DMS114 treated with DMSO at 0.1 percent for 48 hours (cell line): ENCODE data around the gene DNMT3A.

Source experiments
- DNase-seq: peaks from one replicate; lab custom pipeline; 2025; ENCODE audit not compliant: unreplicated experiment; lab: John Stamatoyannopoulos, UW

The DNMT3A gene

DNA sequence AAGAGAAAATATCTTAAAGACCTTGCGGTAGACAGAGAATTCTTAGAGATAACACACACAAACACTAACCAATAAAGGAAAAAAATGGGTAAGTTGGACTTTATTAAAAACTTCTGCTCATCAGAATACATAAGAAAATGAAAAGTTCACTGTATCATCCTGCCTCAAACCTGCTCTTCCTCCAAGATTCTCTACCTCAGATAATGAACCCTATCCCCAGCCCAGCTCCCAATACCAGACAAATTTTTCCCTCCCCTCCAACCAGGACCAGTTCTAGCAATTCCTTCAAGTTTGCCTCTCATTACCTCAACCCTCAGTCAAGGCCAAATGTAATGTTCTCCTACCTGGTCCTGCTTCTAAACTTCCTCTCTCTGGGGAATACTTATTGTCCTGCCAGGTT is 79.4 kb downstream of the DNMT3A start:
- no peak for DNase-seq

DNA sequence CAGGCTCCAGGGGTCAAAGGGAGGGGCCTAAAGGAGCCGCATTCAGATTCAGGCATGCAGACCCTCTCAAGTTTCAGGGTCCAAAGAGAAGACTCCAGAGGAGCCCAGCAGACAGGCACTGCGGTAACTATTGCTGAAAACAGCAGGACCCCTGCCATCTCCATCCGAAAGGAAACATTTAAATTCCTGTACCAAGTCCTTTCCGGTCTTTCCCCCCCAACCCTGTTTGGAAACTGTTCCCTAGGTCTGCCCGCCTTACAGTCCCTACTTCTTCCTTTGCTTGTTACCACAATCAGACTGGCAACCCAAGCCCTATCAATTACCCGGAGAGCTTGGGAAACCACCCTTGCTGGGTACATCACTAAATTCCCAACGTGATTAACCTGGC is 82.0 kb downstream of the DNMT3A start:
- DNase-seq, result no peak

- DNase-seq, result no peak
Observed at GRCh38 chr2:25258847-25259736, 82.6 kb downstream of the DNMT3A start.

DNA sequence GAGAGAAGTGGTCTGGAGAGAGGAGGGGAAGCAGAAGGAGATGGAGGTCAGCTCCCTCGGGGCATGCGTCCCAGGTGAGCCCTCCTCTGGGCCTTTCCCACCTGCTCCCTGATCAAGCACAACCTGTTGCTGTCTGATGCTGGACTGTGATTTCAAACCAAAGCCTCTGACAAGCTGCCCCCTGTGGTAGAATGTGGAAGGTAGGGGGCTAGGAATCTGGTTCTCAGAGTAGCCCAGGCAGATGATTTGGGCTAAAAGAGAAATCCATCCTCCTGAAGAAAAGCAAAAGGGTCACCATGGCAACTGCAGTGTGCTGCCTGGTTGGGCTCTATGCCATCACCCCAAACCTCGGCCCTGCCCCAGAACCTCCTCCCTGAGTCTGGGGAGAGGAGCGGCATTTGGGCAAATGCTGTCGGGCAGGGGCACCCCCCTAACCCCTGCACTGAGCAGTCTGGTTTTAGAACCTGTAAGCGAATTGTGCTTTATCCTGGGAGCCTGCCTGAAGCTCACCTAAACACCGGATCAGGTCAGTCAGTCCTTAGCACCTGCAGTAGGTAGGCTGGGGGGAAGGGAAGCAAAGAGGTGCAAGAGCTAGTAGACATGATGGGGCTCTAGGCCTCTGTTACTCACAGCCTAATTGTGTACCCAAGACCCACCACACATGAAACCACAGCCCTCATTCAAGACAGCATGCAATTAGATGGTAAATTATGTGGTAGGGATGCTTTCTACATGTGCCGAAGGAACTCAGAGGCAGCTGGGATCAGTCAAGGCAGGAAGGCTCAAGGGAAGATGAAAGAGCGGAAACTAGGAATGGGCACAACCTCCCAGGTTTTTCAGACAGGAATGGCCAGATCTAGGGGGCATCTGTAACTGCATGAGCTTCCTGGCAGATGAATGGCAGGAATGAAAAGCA is 83.5 kb downstream of the DNMT3A start:
- DNase-seq, result no peak

DNA sequence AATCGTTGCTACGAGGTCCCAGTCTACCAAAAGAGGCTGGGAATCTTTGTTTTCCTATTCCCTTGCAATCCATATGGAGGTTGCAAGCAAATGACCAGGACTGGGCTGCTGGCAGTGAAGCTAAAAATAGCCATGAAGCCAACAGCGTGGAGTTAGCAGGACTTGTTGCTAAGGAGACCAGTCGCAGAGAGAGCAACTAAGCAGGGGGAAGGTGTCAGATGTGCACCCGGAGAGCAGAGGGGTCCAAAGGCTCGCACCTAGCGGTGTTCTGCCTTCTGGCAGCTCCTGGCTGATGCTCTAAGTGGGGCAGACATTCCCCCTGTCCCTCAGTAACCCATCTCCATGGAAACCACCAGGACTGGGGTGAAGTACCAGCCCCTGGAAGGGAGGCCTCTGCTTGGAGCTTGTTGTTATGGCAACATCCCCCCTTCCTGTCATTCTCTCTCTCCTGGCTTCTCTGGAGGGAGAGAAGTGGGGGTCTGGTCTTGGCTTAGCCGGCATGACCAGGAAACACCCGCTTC is 84.6 kb downstream of the DNMT3A start:
- DNase-seq, result no peak

DNA sequence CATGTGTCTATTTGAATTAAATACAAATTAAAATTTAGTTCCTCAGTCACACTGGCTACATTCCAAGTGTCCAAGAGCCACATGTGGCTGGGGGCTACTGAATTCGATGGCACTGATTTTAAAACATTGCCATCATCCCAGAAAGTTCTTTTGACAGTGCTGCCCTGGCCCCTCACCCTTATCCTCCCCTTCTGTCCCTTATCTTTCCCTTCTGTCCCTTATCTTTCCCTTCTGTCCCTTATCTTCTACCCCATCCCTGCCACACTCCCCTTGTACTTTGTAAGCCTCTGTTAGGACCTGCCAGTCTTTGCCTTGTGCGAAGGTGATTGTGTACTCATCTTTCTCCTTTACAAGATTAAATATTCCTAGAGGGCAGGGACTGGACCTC is 85.2 kb downstream of the DNMT3A start:
- DNase-seq, result no peak

DNA sequence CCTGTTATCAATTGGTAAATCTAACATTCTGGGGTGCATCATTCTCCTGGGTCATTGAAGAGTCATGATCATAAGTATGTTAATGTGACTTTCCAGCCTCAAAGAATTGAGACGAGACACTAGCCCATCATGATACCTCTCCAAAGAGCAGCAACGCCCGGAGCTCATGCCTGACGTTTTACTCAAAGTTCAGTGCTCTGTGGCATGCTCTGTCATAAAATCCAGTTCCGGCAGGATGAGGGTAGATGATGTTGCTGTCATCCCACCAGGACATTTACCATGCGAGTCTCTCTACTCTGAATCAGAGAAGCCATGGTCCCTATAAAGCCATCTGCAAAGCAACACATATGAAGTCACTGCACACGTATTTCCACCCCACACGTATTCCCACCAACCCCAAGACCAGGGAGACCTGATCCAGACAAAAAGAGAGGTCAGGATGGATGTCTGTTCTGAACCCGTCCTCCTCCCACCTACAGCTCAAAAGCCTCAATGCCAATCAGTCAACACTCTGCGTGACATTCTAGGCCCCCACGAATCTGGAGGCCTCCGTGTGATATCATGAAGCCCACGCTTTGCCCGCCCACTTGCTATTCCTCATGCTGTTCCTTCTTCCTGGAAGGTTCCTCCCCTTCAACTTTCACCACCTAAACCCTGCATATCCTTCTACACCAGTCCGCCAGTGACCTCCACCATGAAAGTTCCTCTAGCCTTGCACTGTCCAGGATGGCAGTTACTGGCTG is 85.8 kb downstream of the DNMT3A start:
- no peak for DNase-seq

GRCh38 chr2:25254961-25255360 is 86.8 kb downstream of the DNMT3A start:
- DNase-seq, result no peak

DNA sequence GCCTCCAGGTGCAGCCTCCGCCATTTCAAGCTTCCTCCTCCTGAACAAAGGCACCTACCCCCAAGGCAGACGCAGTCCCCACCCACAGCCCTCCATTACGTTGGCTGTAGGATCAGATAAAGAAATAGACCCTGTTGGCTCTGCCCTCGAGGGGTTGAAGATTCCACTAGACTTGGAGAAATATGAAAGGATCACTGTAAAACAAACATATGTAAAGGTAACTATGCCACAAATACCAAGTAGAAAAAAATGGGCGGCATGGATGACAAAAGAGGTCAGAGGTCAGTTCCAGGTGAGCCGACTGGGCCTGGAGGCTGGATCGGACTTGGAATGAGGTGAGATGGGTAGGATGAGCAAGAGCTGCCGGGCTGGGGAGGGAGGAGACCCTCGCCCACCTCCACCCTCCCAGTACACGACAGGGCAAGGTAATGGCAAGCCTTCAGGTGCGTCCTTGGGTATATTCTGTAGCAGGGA is 88.5 kb downstream of the DNMT3A start:
- no peak for DNase-seq

DNA sequence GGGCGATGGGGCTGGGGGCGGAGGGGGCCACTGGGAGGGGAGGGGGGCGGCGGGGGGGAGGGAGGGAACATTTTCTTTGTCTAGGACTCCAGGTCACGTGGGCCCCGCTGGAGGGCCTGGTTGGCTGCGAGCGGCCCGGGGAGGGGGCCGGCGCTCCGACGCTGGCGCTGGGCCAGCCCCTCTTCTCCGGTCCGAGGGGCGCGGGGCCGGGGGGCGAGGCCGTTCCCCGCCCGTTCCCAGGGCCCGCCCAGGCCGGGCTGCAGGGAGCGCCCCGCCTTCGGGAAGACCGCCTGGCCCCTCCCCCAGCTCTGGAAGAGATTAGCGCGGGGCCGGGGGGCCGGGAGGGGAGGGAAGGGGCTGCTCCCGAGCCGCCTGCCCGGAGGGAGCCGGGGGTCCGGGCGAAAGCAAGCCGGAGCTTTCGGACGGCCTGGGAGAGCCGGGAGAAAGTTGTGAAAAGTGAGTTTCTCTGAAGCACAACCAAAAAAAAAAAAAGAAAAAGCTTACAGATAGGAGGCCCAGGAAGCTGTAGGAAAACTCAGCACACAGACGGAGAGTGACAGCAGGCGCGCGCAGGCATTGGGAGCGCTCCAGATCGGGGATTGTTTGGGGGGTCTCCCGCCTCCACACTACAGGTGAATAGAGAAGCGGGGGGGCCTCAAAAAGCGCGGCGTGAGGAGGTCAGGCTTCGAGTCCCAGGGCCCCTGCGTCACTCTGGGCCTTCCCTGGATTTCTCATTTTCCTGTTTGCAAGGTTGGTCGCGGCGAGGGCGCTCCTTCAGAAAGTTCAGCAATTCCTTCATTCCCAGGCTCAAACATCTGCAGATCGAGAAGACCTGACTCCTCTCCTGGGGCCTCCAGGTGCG is 89.2 kb downstream of the DNMT3A start:
- peak; percentile 71 for DNase-seq

DNA sequence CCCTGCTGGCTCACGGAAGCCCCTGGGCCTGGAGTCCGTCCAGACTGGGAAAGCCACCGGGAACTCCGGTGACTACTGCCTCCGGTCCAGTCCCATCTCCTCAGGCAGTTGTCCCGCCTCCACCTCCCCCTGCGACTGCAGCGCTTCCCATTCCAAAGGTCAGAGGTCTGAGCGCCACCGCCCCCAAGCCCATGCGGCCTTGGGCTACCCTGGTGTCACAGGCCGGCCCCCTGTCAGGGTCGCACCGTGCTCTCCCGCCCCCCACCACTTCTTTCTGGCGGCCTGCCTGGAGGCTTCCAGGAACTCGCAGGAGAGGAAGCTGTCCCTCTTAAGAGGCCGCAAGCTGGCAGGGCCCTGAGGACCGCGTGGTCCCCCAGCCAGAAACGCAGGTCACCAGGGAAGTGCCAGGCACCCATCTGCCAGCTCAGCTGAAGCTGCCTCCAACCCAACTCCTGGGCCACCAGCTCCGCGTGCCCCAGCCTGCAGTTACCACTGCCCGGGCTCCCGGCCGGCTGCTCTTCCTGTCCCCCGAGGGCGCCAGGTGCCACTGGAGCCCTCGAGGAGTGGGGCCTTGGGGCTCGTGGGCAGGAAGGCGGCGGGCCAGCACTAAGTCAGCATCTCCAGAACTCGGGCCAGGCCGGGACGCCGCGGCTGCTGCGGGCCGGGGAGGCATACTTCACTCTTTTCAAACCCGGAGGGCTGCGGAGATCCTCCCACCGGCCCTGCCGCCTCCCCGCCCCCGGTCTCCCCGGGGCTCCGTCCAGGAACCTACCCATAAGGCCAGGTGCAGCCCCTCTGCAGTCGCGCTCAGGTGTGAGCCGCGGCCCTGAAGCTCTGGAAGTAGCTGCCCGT is 90.1 kb downstream of the DNMT3A start:
- no peak for DNase-seq

DNA sequence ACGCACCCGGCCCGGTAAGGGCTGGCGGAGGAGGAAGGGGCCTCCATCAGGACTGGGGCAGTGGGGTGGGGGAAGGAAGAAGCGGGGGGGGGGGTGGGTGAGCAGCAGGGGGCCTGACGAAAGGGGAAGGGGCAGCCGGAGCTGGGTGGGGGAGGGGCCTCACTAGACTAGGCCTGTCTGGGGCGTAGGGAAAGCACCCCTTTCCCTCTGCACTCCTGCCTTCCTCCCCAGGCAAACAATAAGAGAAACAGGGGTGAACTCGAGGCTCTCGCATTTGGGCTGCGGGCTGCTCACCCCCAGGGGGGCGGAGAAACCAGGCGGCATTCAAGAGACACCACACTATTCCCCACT is 90.7 kb downstream of the DNMT3A start:
- DNase-seq, result no peak

- DNase-seq, result no peak
Observed at GRCh38 chr2:25250331-25251070, 91.2 kb downstream of the DNMT3A start.

GRCh38 chr2:25249785-25250184 is 91.9 kb downstream of the DNMT3A start:
- no peak for DNase-seq

DNA sequence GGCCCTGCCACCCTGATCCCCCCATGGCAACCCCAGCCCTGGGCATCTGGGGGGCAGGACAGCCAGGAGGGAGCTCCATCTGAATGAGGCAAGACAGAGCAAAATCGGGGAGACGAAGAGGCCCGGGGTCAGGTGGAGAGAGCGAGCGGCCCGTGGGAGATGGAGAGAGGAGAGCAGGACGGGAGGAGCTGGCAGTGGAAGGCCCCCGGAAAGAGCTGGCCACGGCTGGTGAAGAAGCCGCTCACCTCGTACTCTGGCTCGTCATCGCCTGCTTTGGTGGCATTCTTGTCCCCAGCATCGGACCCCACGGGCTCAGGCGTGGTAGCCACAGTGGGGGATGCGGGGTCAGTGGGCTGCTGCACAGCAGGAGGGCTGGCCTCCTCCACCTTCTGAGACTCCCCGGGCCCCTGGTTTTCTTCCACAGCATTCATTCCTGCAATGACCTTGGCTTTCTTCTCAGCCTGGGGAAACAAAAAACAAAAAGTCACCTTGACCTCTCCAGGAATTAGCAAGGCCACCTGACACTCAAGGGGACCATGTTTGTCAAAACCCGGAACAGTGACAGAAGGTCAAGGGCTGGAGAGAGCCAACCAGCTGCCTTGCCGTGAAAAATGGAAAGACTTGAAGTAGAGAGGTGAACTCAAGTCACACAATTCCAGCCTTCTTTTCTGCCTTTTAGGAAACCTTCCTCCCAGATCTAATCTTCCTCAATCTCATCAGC is 93.8 kb downstream of the DNMT3A start:
- no peak for DNase-seq

- no peak for DNase-seq
Observed at GRCh38 chr2:25246558-25247290, 95.0 kb downstream of the DNMT3A start.

GRCh38 chr2:25246001-25246400 is 95.7 kb downstream of the DNMT3A start:
- DNase-seq, result no peak
